ENCODE data around the gene ACTR2.

ACTR2 gene

GRCh38 chr2:65264821-65265670 lies 37.4 kb downstream of the ACTR2 start:
- Histone ChIP-seq H3K36me3 (ENCODE audit: control insufficient read depth in 1 of 2, insufficient read depth in 2 of 2, low read length in 2 of 2) (peaks cover 27 to 29% of the 10 kb centered on the region in 2 donors), H3K27ac (ENCODE audit: low read length) (no peak overlapping the region), H3K27me3 (ENCODE audit: low read depth, low read length) (no peaks in the 10 kb centered on the region), H3K9me3 (ENCODE audit: control insufficient read depth in 1 of 2, low read length in 2 of 2) (no peaks in the 10 kb centered on the region), H3K4me1 (ENCODE audit: control insufficient read depth in 1 of 2, insufficient read depth in 2 of 2, low read length in 2 of 2) (no peaks in the 10 kb centered on the region), H3K4me3 (ENCODE audit: low read depth in 1 of 2, low read length in 2 of 2) (no peak overlapping the region)

GRCh38 chr2:65265671-65266045 lies 38.0 kb downstream of the ACTR2 start:
- peaks cover 27 to 29% of the 10 kb centered on the region in 2 donors for H3K36me3 ChIP-seq (ENCODE audit: control insufficient read depth in 1 of 2, insufficient read depth in 2 of 2, low read length in 2 of 2)
- H3K9me3 ChIP-seq (ENCODE audit: control insufficient read depth in 1 of 2, low read length in 2 of 2), result no peaks in the 10 kb centered on the region
- H3K27ac ChIP-seq (ENCODE audit: low read length), result no peak overlapping the region
- H3K27me3 ChIP-seq (ENCODE audit: low read depth, low read length), result no peaks in the 10 kb centered on the region
- H3K4me1 ChIP-seq (ENCODE audit: control insufficient read depth in 1 of 2, insufficient read depth in 2 of 2, low read length in 2 of 2), result no peaks in the 10 kb centered on the region
- no peak overlapping the region for H3K4me3 ChIP-seq (ENCODE audit: low read depth in 1 of 2, low read length in 2 of 2)

GRCh38 chr2:65267008-65267407 lies 39.4 kb downstream of the ACTR2 start:
- peaks cover 33 to 35% of the 10 kb centered on the region in 2 donors for H3K36me3 ChIP-seq (ENCODE audit: control insufficient read depth in 1 of 2, insufficient read depth in 2 of 2, low read length in 2 of 2)
- no peaks in the 10 kb centered on the region for H3K9me3 ChIP-seq (ENCODE audit: control insufficient read depth in 1 of 2, low read length in 2 of 2)
- no peaks in the 10 kb centered on the region for H3K4me1 ChIP-seq (ENCODE audit: control insufficient read depth in 1 of 2, insufficient read depth in 2 of 2, low read length in 2 of 2)
- no peak overlapping the region for H3K27ac ChIP-seq (ENCODE audit: low read length)
- no peaks in the 10 kb centered on the region for H3K27me3 ChIP-seq (ENCODE audit: low read depth, low read length)
- no peak overlapping the region for H3K4me3 ChIP-seq (ENCODE audit: low read depth in 1 of 2, low read length in 2 of 2)

GRCh38 chr2:65268957-65269356 lies 41.3 kb downstream of the ACTR2 start:
- Histone ChIP-seq H3K4me3 (ENCODE audit: low read depth in 1 of 2, low read length in 2 of 2) (no peak overlapping the region), H3K27ac (ENCODE audit: low read length) (no peak overlapping the region), H3K9me3 (ENCODE audit: control insufficient read depth in 1 of 2, low read length in 2 of 2) (no peaks in the 10 kb centered on the region), H3K4me1 (ENCODE audit: control insufficient read depth in 1 of 2, insufficient read depth in 2 of 2, low read length in 2 of 2) (no peaks in the 10 kb centered on the region), H3K36me3 (ENCODE audit: control insufficient read depth in 1 of 2, insufficient read depth in 2 of 2, low read length in 2 of 2) (peaks cover 36 to 40% of the 10 kb centered on the region in 2 donors), H3K27me3 (ENCODE audit: low read depth, low read length) (no peaks in the 10 kb centered on the region)

GRCh38 chr2:65273344-65273743 lies 45.7 kb downstream of the ACTR2 start:
- H3K27me3 ChIP-seq (ENCODE audit: low read depth, low read length), result no peaks in the 10 kb centered on the region
- H3K9me3 ChIP-seq (ENCODE audit: control insufficient read depth in 1 of 2, low read length in 2 of 2), result no peaks in the 10 kb centered on the region
- peaks cover 15 to 27% of the 10 kb centered on the region in 2 donors for H3K36me3 ChIP-seq (ENCODE audit: control insufficient read depth in 1 of 2, insufficient read depth in 2 of 2, low read length in 2 of 2)
- no peak overlapping the region for H3K27ac ChIP-seq (ENCODE audit: low read length)
- H3K4me3 ChIP-seq (ENCODE audit: low read depth in 1 of 2, low read length in 2 of 2), result no peak overlapping the region
- H3K4me1 ChIP-seq (ENCODE audit: control insufficient read depth in 1 of 2, insufficient read depth in 2 of 2, low read length in 2 of 2), result peaks cover 0 to 4% of the 10 kb centered on the region in 2 donors

- H3K36me3 ChIP-seq (ENCODE audit: control insufficient read depth in 1 of 2, insufficient read depth in 2 of 2, low read length in 2 of 2), result peaks cover 13 to 18% of the 10 kb centered on the region in 2 donors
- peaks cover 3 to 7% of the 10 kb centered on the region in 2 donors for H3K4me1 ChIP-seq (ENCODE audit: control insufficient read depth in 1 of 2, insufficient read depth in 2 of 2, low read length in 2 of 2)
- no peak overlapping the region for H3K4me3 ChIP-seq (ENCODE audit: low read depth in 1 of 2, low read length in 2 of 2)
- no peak overlapping the region for H3K27ac ChIP-seq (ENCODE audit: low read length)
- H3K9me3 ChIP-seq (ENCODE audit: control insufficient read depth in 1 of 2, low read length in 2 of 2), result no peaks in the 10 kb centered on the region
- no peaks in the 10 kb centered on the region for H3K27me3 ChIP-seq (ENCODE audit: low read depth, low read length)
Measured at GRCh38 chr2:65275141-65275915, 47.7 kb downstream of the ACTR2 start.

- H3K27me3 ChIP-seq (ENCODE audit: low read depth, low read length), result no peaks in the 10 kb centered on the region
- H3K9me3 ChIP-seq (ENCODE audit: control insufficient read depth in 1 of 2, low read length in 2 of 2), result no peaks in the 10 kb centered on the region
- peaks cover 11 to 16% of the 10 kb centered on the region in 2 donors for H3K36me3 ChIP-seq (ENCODE audit: control insufficient read depth in 1 of 2, insufficient read depth in 2 of 2, low read length in 2 of 2)
- H3K4me3 ChIP-seq (ENCODE audit: low read depth in 1 of 2, low read length in 2 of 2), result no peak overlapping the region
- H3K4me1 ChIP-seq (ENCODE audit: control insufficient read depth in 1 of 2, insufficient read depth in 2 of 2, low read length in 2 of 2), result peaks cover 3 to 7% of the 10 kb centered on the region in 2 donors
- no peak overlapping the region for H3K27ac ChIP-seq (ENCODE audit: low read length)
Measured at GRCh38 chr2:65276609-65277008, 49.0 kb downstream of the ACTR2 start.

- peaks cover 8 to 11% of the 10 kb centered on the region in 2 donors for H3K36me3 ChIP-seq (ENCODE audit: control insufficient read depth in 1 of 2, insufficient read depth in 2 of 2, low read length in 2 of 2)
- H3K27ac ChIP-seq (ENCODE audit: low read length), result no peak overlapping the region
- H3K4me1 ChIP-seq (ENCODE audit: control insufficient read depth in 1 of 2, insufficient read depth in 2 of 2, low read length in 2 of 2), result peaks cover 3 to 7% of the 10 kb centered on the region in 2 donors
- H3K27me3 ChIP-seq (ENCODE audit: low read depth, low read length), result no peaks in the 10 kb centered on the region
- H3K9me3 ChIP-seq (ENCODE audit: control insufficient read depth in 1 of 2, low read length in 2 of 2), result no peaks in the 10 kb centered on the region
- H3K4me3 ChIP-seq (ENCODE audit: low read depth in 1 of 2, low read length in 2 of 2), result no peak overlapping the region
Measured at GRCh38 chr2:65277118-65277517, 49.5 kb downstream of the ACTR2 start.

- H3K4me1 ChIP-seq (ENCODE audit: control insufficient read depth in 1 of 2, insufficient read depth in 2 of 2, low read length in 2 of 2), result peaks cover 3 to 7% of the 10 kb centered on the region in 2 donors
- H3K27ac ChIP-seq (ENCODE audit: low read length), result no peak overlapping the region
- no peaks in the 10 kb centered on the region for H3K27me3 ChIP-seq (ENCODE audit: low read depth, low read length)
- H3K4me3 ChIP-seq (ENCODE audit: low read depth in 1 of 2, low read length in 2 of 2), result no peak overlapping the region
- peaks cover under 1 to 3% of the 10 kb centered on the region in 2 donors for H3K36me3 ChIP-seq (ENCODE audit: control insufficient read depth in 1 of 2, insufficient read depth in 2 of 2, low read length in 2 of 2)
- no peaks in the 10 kb centered on the region for H3K9me3 ChIP-seq (ENCODE audit: control insufficient read depth in 1 of 2, low read length in 2 of 2)
Measured at GRCh38 chr2:65277791-65278483, 50.3 kb downstream of the ACTR2 start.

- Histone ChIP-seq H3K36me3 (ENCODE audit: control insufficient read depth in 1 of 2, insufficient read depth in 2 of 2, low read length in 2 of 2) (no peaks in the 10 kb centered on the region), H3K27me3 (ENCODE audit: low read depth, low read length) (no peaks in the 10 kb centered on the region), H3K4me3 (ENCODE audit: low read depth in 1 of 2, low read length in 2 of 2) (no peak overlapping the region), H3K9me3 (ENCODE audit: control insufficient read depth in 1 of 2, low read length in 2 of 2) (no peaks in the 10 kb centered on the region), H3K27ac (ENCODE audit: low read length) (no peak overlapping the region), H3K4me1 (ENCODE audit: control insufficient read depth in 1 of 2, insufficient read depth in 2 of 2, low read length in 2 of 2) (peaks cover 3 to 7% of the 10 kb centered on the region in 2 donors)
Measured at GRCh38 chr2:65278531-65278981, 50.9 kb downstream of the ACTR2 start.

GRCh38 chr2:65279756-65280155 lies 52.1 kb downstream of the ACTR2 start:
- no peak overlapping the region for H3K27ac ChIP-seq (ENCODE audit: low read length)
- H3K27me3 ChIP-seq (ENCODE audit: low read depth, low read length), result no peaks in the 10 kb centered on the region
- H3K4me1 ChIP-seq (ENCODE audit: control insufficient read depth in 1 of 2, insufficient read depth in 2 of 2, low read length in 2 of 2), result peaks cover 3 to 7% of the 10 kb centered on the region in 2 donors
- no peaks in the 10 kb centered on the region for H3K9me3 ChIP-seq (ENCODE audit: control insufficient read depth in 1 of 2, low read length in 2 of 2)
- no peak overlapping the region for H3K4me3 ChIP-seq (ENCODE audit: low read depth in 1 of 2, low read length in 2 of 2)
- no peaks in the 10 kb centered on the region for H3K36me3 ChIP-seq (ENCODE audit: control insufficient read depth in 1 of 2, insufficient read depth in 2 of 2, low read length in 2 of 2)

All from muscle layer of duodenum (tissue), 2 donors.